HCT116 (cell line): ENCODE measurements around the gene RNPEPL1. TPM values are rescaled to one million over a fixed set of nuclear protein-coding genes. Genes with fewer than 3 reads are reported as not detected.

ENCODE experiments used
- ATAC-seq: fragments of 200-7000 bp; cut with Tn5 transposase; 2 replicates; pipeline ENCODE4 v1.9.1; 2020; ENCODE audit warnings: mild to moderate bottlenecking, moderate library complexity
- BruUV-seq: library from RNA; stranded (reverse); fragments of 400-500 nt; replicated peaks from 2 replicates; lab custom pipeline; 2021; lab: Mats Ljungman, UMichigan
- CTCF ChIA-PET: fragments of 300-600 bp; sonication (Branson Sonifier 250); formaldehyde crosslinking; loops from one replicate; lab custom pipeline; 2021; ENCODE audit warnings: antibody characterized with exemption; lab: Charles Lee
- POLR2A ChIA-PET: fragments of 300-600, 350-600 bp; sonication (Branson Sonifier 250); formaldehyde crosslinking; loops from one replicate; lab custom pipeline; 2021; ENCODE audit warnings: antibody characterized with exemption; lab: Charles Lee
- RAD21 ChIA-PET, 2 experiments: fragments of 300-600 bp; sonication (Branson Sonifier 250); formaldehyde crosslinking; loops; one replicate each; lab custom pipeline; 2023; ENCODE audit warnings: low total read pairs in 2 of 2; ENCODE audit not compliant: uncharacterized antibody in 2 of 2, unreplicated experiment in 2 of 2, low non-redundant PET in 1 of 2; lab: Charles Lee
- DNase-seq: peaks from one replicate; pipeline ENCODE4 v3.0.0-alpha.2; 2010; ENCODE audit warnings: low read depth, low spot score
- H2AFZ ChIP-seq: fragments of 200-600 bp; shearing (Covaris generic), sonication (generic); 2 replicates; pipeline ENCODE4 v1.6.1; 2017; ENCODE audit warnings: low read depth, mixed run types, mixed read lengths, antibody characterized with exemption, low read length; ENCODE audit not compliant: poor library complexity, severe bottlenecking
- H3K27ac ChIP-seq: 2 replicates; pipeline ENCODE4 v1.5.1; 2012; ENCODE audit warnings: low read depth, low read length
- H3K27me3 ChIP-seq: fragments of 200-600 bp; sonication (generic); 2 replicates; pipeline ENCODE4 v1.6.1; 2016; ENCODE audit warnings: mixed run types, low read length, mixed read lengths; ENCODE audit not compliant: insufficient read depth
- H3K36me3 ChIP-seq, 2 experiments: fragments of 200-500 bp in 1 of 2; fragments of 200-600 bp in 1 of 2; sonication (Bioruptor generic) in 1 of 2; sonication (generic) in 1 of 2; 2 replicates each; pipeline versions ENCODE4 v1.5.1 to v1.6.1; 2014 to 2016; ENCODE audit warnings: low read length in 2 of 2, inconsistent platforms in 1 of 2, mixed read lengths in 1 of 2, mixed run types in 1 of 2; ENCODE audit not compliant: insufficient read depth in 2 of 2, control insufficient read depth in 1 of 2
- H3K4me1 ChIP-seq, 2 experiments: fragments of 200-600 bp in 1 of 2; sonication (generic) in 1 of 2; 2 replicates each; pipeline versions ENCODE4 v1.5.1 to v1.6.1; 2012 to 2017; ENCODE audit warnings: low read length in 2 of 2, inconsistent platforms in 1 of 2, mild to moderate bottlenecking in 1 of 2, mixed read lengths in 1 of 2, mixed run types in 1 of 2, moderate library complexity in 1 of 2; ENCODE audit not compliant: insufficient read depth in 2 of 2, control insufficient read depth in 1 of 2
- H3K4me2 ChIP-seq: fragments of 200-600 bp; sonication (generic); 2 replicates; pipeline ENCODE4 v1.6.1; 2017; ENCODE audit warnings: mixed run types, low read length, mixed read lengths
- H3K4me3 ChIP-seq, 2 experiments: fragments of 200-600 bp in 1 of 2; sonication (generic) in 1 of 2; replicated peaks in 1 of 2; 2 replicates each; pipeline ENCODE4 v1.5.1; 2011 to 2016; ENCODE audit warnings: low read length in 2 of 2, control low read depth in 1 of 2, low read depth in 1 of 2, mild to moderate bottlenecking in 1 of 2, mixed read lengths in 1 of 2, mixed run types in 1 of 2
- H3K79me2 ChIP-seq: fragments of 200-600 bp; sonication (generic); 2 replicates; pipeline ENCODE4 v1.6.1; 2017; ENCODE audit warnings: mild to moderate bottlenecking, mixed run types, low read length, moderate library complexity, mixed read lengths; ENCODE audit not compliant: insufficient read depth
- H3K9ac ChIP-seq: fragments of 200-600 bp; sonication (generic); 2 replicates; pipeline ENCODE4 v1.6.1; 2016; ENCODE audit warnings: low read length, mixed read lengths
- H3K9me2 ChIP-seq: fragments of 200-600 bp; sonication (generic), shearing (Covaris generic); 2 replicates; pipeline ENCODE4 v1.6.1; 2017; ENCODE audit warnings: mixed run types, mild to moderate bottlenecking, moderate library complexity; ENCODE audit not compliant: insufficient read depth
- H3K9me3 ChIP-seq, 2 experiments: fragments of 200-500 bp in 1 of 2; fragments of 200-600 bp in 1 of 2; sonication (Bioruptor generic) in 1 of 2; sonication (generic) in 1 of 2; 2 replicates each; pipeline ENCODE4 v1.6.1; 2014 to 2017; ENCODE audit warnings: low read length in 2 of 2, mixed read lengths in 2 of 2, inconsistent platforms in 1 of 2, low read depth in 1 of 2, mild to moderate bottlenecking in 1 of 2, mixed run types in 1 of 2, moderate library complexity in 1 of 2; ENCODE audit not compliant: control insufficient read depth in 1 of 2, insufficient read depth in 1 of 2
- H4K20me1 ChIP-seq: fragments of 200-600 bp; sonication (generic), shearing (Covaris generic); 2 replicates; pipeline ENCODE4 v1.6.1; 2017; ENCODE audit warnings: mixed run types, mild to moderate bottlenecking, moderate library complexity; ENCODE audit not compliant: insufficient read depth
- ATF3 ChIP-seq: IDR thresholded peaks from 2 replicates; pipeline ENCODE4 v1.6.1; 2012
- CBX3 ChIP-seq: IDR thresholded peaks from 2 replicates; pipeline ENCODE4 v1.6.1; 2012; ENCODE audit warnings: low read depth
- CEBPB ChIP-seq: IDR thresholded peaks from 2 replicates; pipeline ENCODE4 v1.6.1; 2012; ENCODE audit warnings: low read depth
- EGR1 ChIP-seq: IDR thresholded peaks from 2 replicates; pipeline ENCODE4 v1.6.1; 2012; ENCODE audit warnings: low read depth
- ELF1 ChIP-seq: IDR thresholded peaks from 2 replicates; pipeline ENCODE4 v1.6.1; 2012; ENCODE audit warnings: low read depth, borderline replicate concordance
- EZH2 ChIP-seq: fragments of 200-600 bp; sonication (generic); IDR thresholded peaks from 2 replicates; pipeline ENCODE4 v1.6.1; 2017; ENCODE audit warnings: antibody characterized with exemption, mixed run types
- EZH2phosphoT487 ChIP-seq: fragments of 200-600 bp; IDR thresholded peaks from 2 replicates; pipeline ENCODE4 v1.6.1; 2018; ENCODE audit warnings: antibody characterized with exemption, borderline replicate concordance
- FOSL1 ChIP-seq: IDR thresholded peaks from 2 replicates; pipeline ENCODE4 v1.6.1; 2012; ENCODE audit warnings: low read depth
- JUND ChIP-seq: IDR thresholded peaks from 2 replicates; pipeline ENCODE4 v1.6.1; 2012
- MAX ChIP-seq: IDR thresholded peaks from 2 replicates; pipeline ENCODE4 v1.6.1; 2012
- POLR2A ChIP-seq: IDR thresholded peaks from 2 replicates; pipeline ENCODE4 v1.7.0; 2011; ENCODE audit warnings: borderline replicate concordance; ENCODE audit not compliant: insufficient read depth, insufficient read length; ENCODE audit errors: extremely low read depth
- POLR2AphosphoS5 ChIP-seq: IDR thresholded peaks from 2 replicates; pipeline ENCODE4 v1.6.1; 2011; ENCODE audit warnings: mild to moderate bottlenecking, low read depth, low read length, moderate library complexity
- REST ChIP-seq: IDR thresholded peaks from 2 replicates; pipeline ENCODE4 v1.6.1; 2012; ENCODE audit warnings: low read depth
- SIN3A ChIP-seq: IDR thresholded peaks from 2 replicates; pipeline ENCODE4 v1.6.1; 2012; ENCODE audit warnings: low read depth
- SRF ChIP-seq: IDR thresholded peaks from 2 replicates; pipeline ENCODE4 v1.6.1; 2012; ENCODE audit warnings: low read depth
- TCF7L2 ChIP-seq: IDR thresholded peaks from 2 replicates; pipeline ENCODE4 v1.7.0; 2011; ENCODE audit warnings: borderline replicate concordance, inconsistent platforms; ENCODE audit not compliant: insufficient read depth, insufficient read length; ENCODE audit errors: extremely low read depth
- YY1 ChIP-seq: IDR thresholded peaks from 2 replicates; pipeline ENCODE4 v1.6.1; 2011; ENCODE audit warnings: low read length, low read depth, moderate library complexity, mild to moderate bottlenecking; ENCODE audit not compliant: insufficient replicate concordance; ENCODE audit errors: extremely low read depth
- ZBTB33 ChIP-seq: IDR thresholded peaks from 2 replicates; pipeline ENCODE4 v1.6.1; 2011; ENCODE audit warnings: mild to moderate bottlenecking, low read length, moderate library complexity; ENCODE audit not compliant: insufficient replicate concordance; ENCODE audit errors: extremely low read depth
- ZFX ChIP-seq: fragments of 450-650 bp; IDR thresholded peaks from 2 replicates; pipeline ENCODE4 v1.6.1; 2017
- ZNF274 ChIP-seq: fragments of 200-500 bp; sonication (Bioruptor generic); IDR thresholded peaks from 2 replicates; pipeline ENCODE4 v1.6.1; 2014; ENCODE audit warnings: mild to moderate bottlenecking, low read depth, low read length, inconsistent platforms
- intact Hi-C: fragments of 100-400 bp; cut with micrococcal nuclease; formaldehyde crosslinking; loops from 2 replicates; pipeline ENCODE4 v1.10.0; 2022
- total RNA-seq: library from RNA; stranded (reverse); gene quantifications from one replicate; pipeline ENCODE4 v1.2.1, GENCODE V29; 2021; ENCODE audit not compliant: unreplicated experiment

Gene RNPEPL1
- total RNA-seq, 1 experiment from 2014 or later = 49.7 TPM

- Histone ChIP-seq H3K27me3 (no peaks in the 10 kb centered on the region), H2AFZ (no peak overlapping the region), H3K36me3 (no peaks in the 10 kb centered on the region), H3K27ac (no peak overlapping the region), H3K79me2 (no peaks in the 10 kb centered on the region), H3K4me2 (no peak overlapping the region), H3K4me1 (no peaks in the 10 kb centered on the region), H3K9me2 (no peaks in the 10 kb centered on the region)
- POLR2A ChIA-PET = no interaction called here
- no peak for ATAC-seq
- intact Hi-C loops = no loop called here
- RAD21 ChIA-PET = no interaction called here
- CTCF ChIA-PET = no interaction called here
- TF ChIP-seq ATF3 = no peak
- TF ChIP-seq EZH2phosphoT487 = no peak
- TF ChIP-seq JUND = no peak
- TF ChIP-seq FOSL1 = no peak
- no peak for TF ChIP-seq MAX
- TF ChIP-seq SRF = no peak
- TF ChIP-seq EGR1 = no peak
- TF ChIP-seq EZH2 = no peak
- no peak for TF ChIP-seq POLR2AphosphoS5
- TF ChIP-seq SIN3A = no peak
- no peak for TF ChIP-seq TCF7L2
- no peak for TF ChIP-seq ZBTB33
- TF ChIP-seq POLR2A = no peak
- TF ChIP-seq CEBPB = no peak
- no peak for TF ChIP-seq ZFX
- no peak for TF ChIP-seq ZNF274
- TF ChIP-seq REST = no peak
- no peak for TF ChIP-seq ELF1
- TF ChIP-seq YY1 = no peak
- no peak for TF ChIP-seq CBX3
- TF ChIP-seq, all 23 proteins: peak for 0
- H3K9ac ChIP-seq = no peak overlapping the region
- no peaks in the 10 kb centered on the region for H4K20me1 ChIP-seq
- H3K4me3 ChIP-seq = no peak overlapping the region
- peaks cover 3 to 6% of the 10 kb centered on the region in 2 experiments; a peak in 2 of 4 replicates for H3K9me3 ChIP-seq
- DNase-seq = no peak
- no TSS peak for BruUV-seq
Observed at GRCh38 chr2:240628808-240629618, 60.7 kb downstream of the RNPEPL1 start.
